Uterus (tissue), 4 donors: Measurements from ENCODE around the gene H6PD. TPM values are rescaled to one million over a fixed set of nuclear protein-coding genes. Genes with fewer than 3 reads are reported as not detected.

Experiments used
- DNase-seq, 2 donors: peaks; one replicate each; pipeline ENCODE4 v3.0.0-alpha.2; 2019 to 2020
- H3K27ac ChIP-seq, 2 donors: fragments of 200-600 bp; sonication (generic); 1 replicate in 1 of 2; 2 replicates in 1 of 2; pipeline ENCODE4 v1.5.1; 2016 to 2018
- H3K27me3 ChIP-seq, 2 donors: fragments of 200-600 bp; sonication (generic); one replicate each; pipeline ENCODE4 v1.5.1; 2018 to 2019; ENCODE audit warnings: control low read depth in 1 of 2
- H3K36me3 ChIP-seq, 2 donors: fragments of 200-600 bp; sonication (generic); one replicate each; pipeline ENCODE4 v1.5.1; 2019; ENCODE audit warnings: control low read depth in 1 of 2
- H3K4me1 ChIP-seq, 2 donors: fragments of 200-600 bp; sonication (generic); one replicate each; pipeline ENCODE4 v1.5.1; 2018 to 2019; ENCODE audit warnings: control low read depth in 1 of 2
- H3K4me3 ChIP-seq, 2 donors: fragments of 200-600 bp; sonication (generic); 1 replicate in 1 of 2; 2 replicates in 1 of 2; pipeline ENCODE4 v1.5.1; 2018 to 2019; ENCODE audit warnings: mild to moderate bottlenecking in 1 of 2
- H3K9me3 ChIP-seq, 2 donors: fragments of 200-600 bp; sonication (generic); one replicate each; pipeline ENCODE4 v1.5.1; 2019; ENCODE audit warnings: control low read depth in 1 of 2
- CTCF ChIP-seq, 4 experiments: fragments of 200-600 bp in 2 of 4; fragments of 450-650 bp in 2 of 4; sonication (generic) in 2 of 4; IDR thresholded peaks; one replicate each; pipeline ENCODE4 v1.5.1; 2016 to 2019; ENCODE audit warnings: antibody characterized with exemption in 4 of 4, mild to moderate bottlenecking in 2 of 4, moderate library complexity in 1 of 4
- POLR2A ChIP-seq, 2 donors: fragments of 450-650 bp; IDR thresholded peaks; one replicate each; pipeline ENCODE4 v1.6.1; 2016; ENCODE audit warnings: antibody characterized with exemption in 2 of 2, mild to moderate bottlenecking in 1 of 2, moderate library complexity in 1 of 2
- intact Hi-C: fragments of 100-400 bp; cut with DNase I; formaldehyde crosslinking; loops from one replicate; pipeline ENCODE4 v1.15.1; 2023; ENCODE audit warnings: low total_unique reads
- total RNA-seq, 4 donors: library from RNA; depleted of rRNA in 3 of 4; stranded (reverse); fragments of >200 nt in 3 of 4; gene quantifications; one replicate each; pipeline versions ENCODE4 v1.1.0 to v1.2.4, GENCODE V29; 2014 to 2023
- donor health status: DM: yes; HTN: yes; CAD: no.

Gene H6PD
- total RNA-seq, 4 donors from 2014 or later = 28.4 to 107 (median 49.7) TPM

- Histone ChIP-seq H3K27ac (peak overlapping the region; percentile 72 to 73), H3K27me3 (no peaks in the 10 kb centered on the region), H3K36me3 (no peaks in the 10 kb centered on the region), H3K4me1 (peaks cover 0 to 21% of the 10 kb centered on the region in 2 donors), H3K4me3 (no peak overlapping the region), H3K9me3 (no peaks in the 10 kb centered on the region)
- intact Hi-C loops = no loop called here
- no peak for DNase-seq
- no peak for TF ChIP-seq POLR2A (IDR thresholded peaks at IDR 0.05)
- TF ChIP-seq CTCF (IDR thresholded peaks at IDR 0.05) = no peak
Measured at GRCh38 chr1:9250411-9251381, 16.1 kb downstream of the H6PD start.

- no peak for DNase-seq
- Histone ChIP-seq H3K27ac (peak overlapping the region; percentile 72 to 73), H3K36me3 (no peaks in the 10 kb centered on the region), H3K27me3 (no peaks in the 10 kb centered on the region), H3K9me3 (no peaks in the 10 kb centered on the region), H3K4me1 (peaks cover 0 to 21% of the 10 kb centered on the region in 2 donors), H3K4me3 (no peak overlapping the region)
- TF ChIP-seq POLR2A (IDR thresholded peaks at IDR 0.05) (no peak), CTCF (IDR thresholded peaks at IDR 0.05) (no peak)
- intact Hi-C loops = no loop called here
Measured at GRCh38 chr1:9251501-9251900, 16.9 kb downstream of the H6PD start.

- TF ChIP-seq CTCF (IDR thresholded peaks at IDR 0.05) (no peak), POLR2A (IDR thresholded peaks at IDR 0.05) (no peak)
- Histone ChIP-seq H3K27ac (peak overlapping the region; percentile 28 to 53), H3K36me3 (no peaks in the 10 kb centered on the region), H3K9me3 (no peaks in the 10 kb centered on the region), H3K4me1 (peaks cover 0 to 21% of the 10 kb centered on the region in 2 donors), H3K4me3 (no peak overlapping the region), H3K27me3 (no peaks in the 10 kb centered on the region)
- intact Hi-C loops = no loop called here
- DNase-seq = no peak
Measured at GRCh38 chr1:9253004-9253403, 18.4 kb downstream of the H6PD start.

GRCh38 chr1:9253453-9254105, 19.0 kb downstream of the H6PD start:
- TF ChIP-seq POLR2A (IDR thresholded peaks at IDR 0.05) (no peak), CTCF (IDR thresholded peaks at IDR 0.05) (no peak)
- no peak for DNase-seq
- H3K9me3 ChIP-seq = no peaks in the 10 kb centered on the region
- no peak overlapping the region for H3K4me3 ChIP-seq
- intact Hi-C loops = no loop called here
- H3K27ac ChIP-seq = peak overlapping the region; percentile 28 to 53
- H3K4me1 ChIP-seq = peaks cover 0 to 21% of the 10 kb centered on the region in 2 donors
- no peaks in the 10 kb centered on the region for H3K36me3 ChIP-seq
- no peaks in the 10 kb centered on the region for H3K27me3 ChIP-seq

GRCh38 chr1:9256332-9256731, 21.8 kb downstream of the H6PD start:
- no peaks in the 10 kb centered on the region for H3K27me3 ChIP-seq
- DNase-seq = no peak
- H3K27ac ChIP-seq = no peak overlapping the region
- intact Hi-C loops = no loop called here
- H3K9me3 ChIP-seq = no peaks in the 10 kb centered on the region
- H3K4me3 ChIP-seq = no peak overlapping the region
- H3K4me1 ChIP-seq = peaks cover 0 to 3% of the 10 kb centered on the region in 2 donors
- H3K36me3 ChIP-seq = no peaks in the 10 kb centered on the region
- TF ChIP-seq POLR2A (IDR thresholded peaks at IDR 0.05) (no peak), CTCF (IDR thresholded peaks at IDR 0.05) (no peak)
